HepG2 (cell line): ENCODE measurements around the gene ZNF786. TPM values are rescaled to one million over a fixed set of nuclear protein-coding genes. Genes with fewer than 3 reads are reported as not detected.
A peak's percentile ranks its signal among the peaks of the same experiment; 100 is the strongest.

Experiments
- ATAC-seq: fragments of 200-7000 bp; cut with Tn5 transposase; 3 replicates; pipeline ENCODE4 v1.9.1; 2020; ENCODE audit warnings: mild to moderate bottlenecking, moderate library complexity
- BruUV-seq: library from RNA; stranded (reverse); fragments of 400-500 nt; replicated peaks from 2 replicates; lab custom pipeline; 2021; lab: Mats Ljungman, UMichigan
- CTCF ChIA-PET: fragments of 300-600 bp; formaldehyde crosslinking; extraction: SDS; loops from one replicate; lab custom pipeline; 2021; ENCODE audit warnings: low total read pairs, inconsistent platforms, low intra/inter-chr PET ratio; lab: Yijun Ruan, JAX
- POLR2A ChIA-PET: fragments of 350-600 bp; sonication (Branson Sonifier 250); formaldehyde crosslinking; loops from one replicate; lab custom pipeline; 2020; ENCODE audit warnings: antibody characterized with exemption, inconsistent platforms; lab: Yijun Ruan, JAX
- DNase-seq: peaks from one replicate; pipeline ENCODE4 v3.0.0-alpha.2; 2015; ENCODE audit warnings: low spot score
- FAIRE-seq: peaks from 3 replicates; lab custom pipeline; 2011; peaks lifted over from hg19 to GRCh38; lab: Jason Lieb, UNC
- H2AFZ ChIP-seq: one replicate; pipeline ENCODE4 v1.6.1; 2011; ENCODE audit warnings: low read length, inconsistent platforms
- H3K27ac ChIP-seq: fragments of 300-600 bp; 3 replicates; pipeline ENCODE4 v1.8.0; 2011; ENCODE audit warnings: mixed run types, mild to moderate bottlenecking, mixed read lengths, low read length, inconsistent platforms; ENCODE audit not compliant: insufficient read depth; ENCODE audit errors: extremely low read length
- H3K27me3 ChIP-seq, 2 experiments: fragments of 200-600 bp in 1 of 2; 2 replicates in 1 of 2; 3 replicates in 1 of 2; pipeline versions ENCODE4 v1.6.0 to v1.8.0; 2011; ENCODE audit warnings: low read length in 2 of 2, mild to moderate bottlenecking in 2 of 2, moderate library complexity in 2 of 2, inconsistent platforms in 1 of 2; ENCODE audit not compliant: insufficient read depth in 2 of 2, control insufficient read depth in 1 of 2
- H3K36me3 ChIP-seq, 2 experiments: fragments of 200-600 bp in 1 of 2; replicated peaks in 1 of 2; 2 replicates in 1 of 2; 3 replicates in 1 of 2; pipeline versions ENCODE4 v1.5.1 to v1.8.0; 2011; ENCODE audit warnings: low read length in 2 of 2, inconsistent platforms in 1 of 2; ENCODE audit not compliant: insufficient read depth in 2 of 2, control insufficient read depth in 1 of 2
- H3K4me1 ChIP-seq: 2 replicates; pipeline ENCODE4 v1.5.1; 2012; ENCODE audit warnings: low read length, inconsistent platforms; ENCODE audit not compliant: insufficient read depth
- H3K4me2 ChIP-seq: 2 replicates; pipeline ENCODE4 v1.6.0; 2011; ENCODE audit warnings: low read depth, low read length, inconsistent platforms
- H3K4me3 ChIP-seq, 3 experiments: fragments of 200-600 bp in 1 of 3; sonication (generic), shearing (Covaris generic) in 1 of 3; replicated peaks in 1 of 3; 2 replicates each; pipeline ENCODE4 v1.5.1; 2011 to 2016; ENCODE audit warnings: low read length in 3 of 3, inconsistent platforms in 2 of 3, low read depth in 2 of 3, mild to moderate bottlenecking in 2 of 3, control low read depth in 1 of 3, mixed read lengths in 1 of 3; ENCODE audit not compliant: insufficient read depth in 1 of 3
- H3K79me2 ChIP-seq: one replicate; pipeline ENCODE4 v1.6.1; 2011; ENCODE audit warnings: low read length, inconsistent platforms; ENCODE audit not compliant: insufficient read depth
- H3K9ac ChIP-seq: 2 replicates; pipeline ENCODE4 v1.6.0; 2011; ENCODE audit warnings: mild to moderate bottlenecking, low read depth, low read length, inconsistent platforms; ENCODE audit not compliant: insufficient read depth
- H3K9me3 ChIP-seq: 2 replicates; pipeline ENCODE4 v1.5.1; 2012; ENCODE audit warnings: mild to moderate bottlenecking, low read length
- H4K20me1 ChIP-seq: 2 replicates; pipeline ENCODE4 v1.6.0; 2011; ENCODE audit warnings: inconsistent platforms, mild to moderate bottlenecking, low read length, moderate library complexity; ENCODE audit not compliant: insufficient read depth
- CHD4 ChIP-seq: fragments of 200-600 bp; sonication (generic); IDR thresholded peaks from 2 replicates; pipeline ENCODE4 v1.7.0; 2017; ENCODE audit warnings: mild to moderate bottlenecking, low read length, borderline replicate concordance
- FIP1L1 ChIP-seq: fragments of 200-400 bp; formaldehyde crosslinking; IDR thresholded peaks from 2 replicates; pipeline ENCODE4 v1.6.1; 2018; ENCODE audit warnings: low read depth, mild to moderate bottlenecking, low read length, moderate library complexity, borderline replicate concordance; ENCODE audit not compliant: insufficient read depth
- GABPB1 ChIP-seq: IDR thresholded peaks from 2 replicates; pipeline ENCODE4 v1.6.1; 2016; ENCODE audit warnings: mild to moderate bottlenecking, missing genetic modification reagents, moderate library complexity, missing compliant biosample characterization
- HMG20B ChIP-seq: conservative IDR thresholded peaks from 2 replicates; pipeline ENCODE4 v1.6.1; 2016; ENCODE audit warnings: missing genetic modification reagents, missing compliant biosample characterization
- KDM2A ChIP-seq: sonication (generic); formaldehyde crosslinking; IDR thresholded peaks from 2 replicates; pipeline ENCODE4 v1.4.0; 2020; ENCODE audit warnings: low read depth, missing genetic modification reagents, borderline replicate concordance
- NR2F6 ChIP-seq, 2 experiments: IDR thresholded peaks; 2 replicates each; pipeline ENCODE4 v1.6.1; 2016; ENCODE audit warnings: antibody characterized with exemption in 1 of 2, mild to moderate bottlenecking in 1 of 2
- ZNF451 ChIP-seq: sonication (generic); formaldehyde crosslinking; IDR thresholded peaks from 2 replicates; pipeline ENCODE4 v1.5.0; 2020; ENCODE audit warnings: mild to moderate bottlenecking, missing genetic modification reagents
- ZNF883 ChIP-seq: sonication (generic); formaldehyde crosslinking; IDR thresholded peaks from 2 replicates; pipeline ENCODE4 v1.5.1; 2020; ENCODE audit warnings: mild to moderate bottlenecking, missing genetic modification reagents; ENCODE audit errors: not compliant biosample characterization
- WGBS: methylation state at CpG from one replicate; pipeline ENCODE4 v1.1.6; 2017; ENCODE audit warnings: low lambda C conversion rate; 5-methylcytosine and 5-hydroxymethylcytosine counted together
- in situ Hi-C: cut with HindIII; loops from 2 replicates; pipeline ENCODE4 v1.10.0; 2017; ENCODE audit warnings: low pct_unique_long_range_greater_than_20kb; ENCODE audit not compliant: extremely low pct_ligation_motif_present
- intact Hi-C: fragments of 100-400 bp; cut with micrococcal nuclease; formaldehyde crosslinking; loops from one replicate; pipeline ENCODE4 v1.10.0; 2022; ENCODE audit not compliant: unreplicated experiment
- polyA plus RNA-seq, 8 experiments: library from polyadenylated mRNA; depleted of rRNA in 3 of 8; stranded (reverse) in 7 of 8; unstranded in 1 of 8; fragments of >200 nt; fragmentation: Illumina TruSeq in 4 of 8; extraction: Trizol in 4 of 8; gene quantifications; 2 replicates each; pipeline versions ENCODE4 v1.2.1 to v1.2.3, GENCODE V29; 2011 to 2016; ENCODE audit warnings: low read depth in 4 of 8, missing spikeins in 1 of 8, mixed read lengths in 1 of 8; ENCODE audit not compliant: insufficient read depth in 1 of 8
- total RNA-seq, 5 experiments: library from RNA; depleted of rRNA; stranded (reverse); fragments of >200 nt; fragmentation: Illumina TruSeq; extraction: Trizol; gene quantifications; 2 replicates each; pipeline ENCODE4 v1.2.3, GENCODE V29; 2016; ENCODE audit warnings: low read depth in 1 of 5
- TF ChIP-seq, protein P1 (sequence below): sonication (generic); formaldehyde crosslinking; IDR thresholded peaks from 2 replicates; pipeline ENCODE4 v1.9.0; 2021; ENCODE audit warnings: missing genetic modification reagents, borderline replicate concordance

ZNF786 gene
- total and polyA plus RNA-seq, 2 of the 13 experiments (the other 11 are each of a cell fraction or from before 2014, with no cell fraction given) = 2.0 to 4.0 TPM

DNA sequence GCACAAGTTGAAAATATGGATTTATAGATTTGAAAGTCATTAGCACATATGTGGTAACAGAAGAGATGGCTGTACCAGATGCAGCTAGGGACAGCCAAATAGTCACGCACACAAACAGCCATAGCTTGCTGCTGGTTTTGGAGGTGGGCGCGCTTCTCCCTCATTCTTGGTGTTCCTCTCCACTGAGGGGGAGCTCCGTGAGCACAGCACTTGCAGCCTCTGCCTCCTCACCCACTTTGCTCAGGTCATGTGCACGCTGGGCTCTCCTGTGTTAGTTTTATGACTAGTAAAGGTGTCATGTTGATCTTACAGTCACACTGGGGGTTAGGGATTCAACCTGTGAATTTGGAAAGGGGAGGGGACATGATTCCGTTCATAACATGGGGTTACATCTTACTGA lies 8.5 kb upstream of the ZNF786 start:
- in situ Hi-C loops = no loop called here

DNA sequence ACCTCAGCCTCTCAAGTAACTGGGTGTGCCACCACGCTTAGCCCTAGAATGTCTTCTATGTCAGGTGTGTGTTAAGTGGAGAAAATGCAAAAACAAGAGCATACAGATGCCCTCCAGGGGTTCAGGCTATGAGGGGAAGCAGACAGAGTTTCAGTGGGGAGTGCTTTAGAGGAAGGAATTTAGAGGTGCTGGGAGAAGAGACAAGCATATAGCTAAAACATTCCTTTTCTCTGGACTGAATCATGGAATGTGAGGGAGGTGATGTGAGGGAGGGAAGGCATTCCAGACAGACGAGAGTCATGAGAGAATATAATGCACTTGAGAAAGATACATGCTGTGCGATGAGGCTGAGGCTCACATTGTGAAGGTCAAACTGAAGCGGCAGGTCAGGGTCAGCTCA lies 6.6 kb upstream of the ZNF786 start:
- ChIA-PET CTCF (no interaction called here), POLR2A (interaction anchor here (1.1 to 1.4 kb wide), 2 partner anchors 9 to 28 kb away, joined by 3 to 4 read pairs; no protein-coding TSS in a partner anchor)

More for the DNA sequence above, 8.5 kb upstream of the ZNF786 start:
- Histone ChIP-seq H3K27ac (no peak overlapping the region), H3K36me3 (no peaks in the 10 kb centered on the region), H3K4me1 (peaks cover 15% of the 10 kb centered on the region; the same call in 1 of the 2 replicates), H2AFZ (no peak overlapping the region), H3K4me3 (no peak overlapping the region), H3K79me2 (no peaks in the 10 kb centered on the region), H3K9ac (no peak overlapping the region), H3K4me2 (peak overlapping the region; percentile 46), H4K20me1 (no peaks in the 10 kb centered on the region), H3K9me3 (no peaks in the 10 kb centered on the region), H3K27me3 (0 out of 5 replicates have a peak, but pooled peaks cover 0 to 5% of the 10 kb centered on the region in 2 experiments)
- TF ChIP-seq CHD4 (no peak), ZNF451 (no peak), KDM2A (CRISPR knock-in tag) (no peak), ZNF883 (CRISPR knock-in tag) (no peak), NR2F6 (IDR thresholded peaks at IDR 0.05) (no peak), NR2F6 (CRISPR knock-in tag; IDR thresholded peaks at IDR 0.05) (no peak)
- TF ChIP-seq, protein P1, sequence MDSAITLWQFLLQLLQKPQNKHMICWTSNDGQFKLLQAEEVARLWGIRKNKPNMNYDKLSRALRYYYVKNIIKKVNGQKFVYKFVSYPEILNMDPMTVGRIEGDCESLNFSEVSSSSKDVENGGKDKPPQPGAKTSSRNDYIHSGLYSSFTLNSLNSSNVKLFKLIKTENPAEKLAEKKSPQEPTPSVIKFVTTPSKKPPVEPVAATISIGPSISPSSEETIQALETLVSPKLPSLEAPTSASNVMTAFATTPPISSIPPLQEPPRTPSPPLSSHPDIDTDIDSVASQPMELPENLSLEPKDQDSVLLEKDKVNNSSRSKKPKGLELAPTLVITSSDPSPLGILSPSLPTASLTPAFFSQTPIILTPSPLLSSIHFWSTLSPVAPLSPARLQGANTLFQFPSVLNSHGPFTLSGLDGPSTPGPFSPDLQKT = no peak
- FAIRE-seq (no peak), DNase-seq (no peak), ATAC-seq (peak; percentile 49; the same call in 2 of the 3 replicates)
- BruUV-seq = no TSS peak
- CTCF ChIA-PET = no interaction called here
- 40% methylated on average over 6 of the region's 6 CpGs for WGBS
- POLR2A ChIA-PET = interaction anchor here (1.5 kb wide), 1 partner anchor 28 kb away, joined by 3 read pairs; no protein-coding TSS in a partner anchor
- intact Hi-C loops = no loop called here

More for the DNA sequence above, 6.6 kb upstream of the ZNF786 start:
- no peaks in the 10 kb centered on the region for H4K20me1 ChIP-seq
- no peak for FAIRE-seq
- 48% methylated on average over 4 of the region's 4 CpGs for WGBS
- no peaks in the 10 kb centered on the region for H3K79me2 ChIP-seq
- no peaks in the 10 kb centered on the region for H3K9me3 ChIP-seq
- DNase-seq = no peak
- no peaks in the 10 kb centered on the region for H3K36me3 ChIP-seq
- no peak overlapping the region for H3K27ac ChIP-seq
- H2AFZ ChIP-seq = no peak overlapping the region
- 0 out of 5 replicates have a peak, but pooled peaks cover 0 to 5% of the 10 kb centered on the region in 2 experiments for H3K27me3 ChIP-seq
- TF ChIP-seq HMG20B (CRISPR knock-in tag) (no peak), FIP1L1 (no peak), GABPB1 (CRISPR knock-in tag) (no peak)
- TF ChIP-seq, all 625 proteins: peak for 0
- no peak overlapping the region for H3K4me2 ChIP-seq
- intact Hi-C loops = no loop called here
- no peak overlapping the region for H3K4me3 ChIP-seq
- peak; percentile 56 for ATAC-seq
- no peak overlapping the region for H3K9ac ChIP-seq
- H3K4me1 ChIP-seq = peaks cover 15% of the 10 kb centered on the region; the same call in 1 of the 2 replicates
- BruUV-seq = no TSS peak
- in situ Hi-C loops = no loop called here
